ENCODE measurements around the gene CCDC177. TPM values are rescaled to one million over a fixed set of nuclear protein-coding genes. Genes with fewer than 3 reads are reported as not detected.

The CCDC177 gene
- total RNA-seq, 1 experiment from 2014 or later, result 2.1 TPM

- no peak for TF ChIP-seq E2F1 (CRISPR knock-in tag; IDR thresholded peaks at IDR 0.05)
- TF ChIP-seq, protein P1, sequence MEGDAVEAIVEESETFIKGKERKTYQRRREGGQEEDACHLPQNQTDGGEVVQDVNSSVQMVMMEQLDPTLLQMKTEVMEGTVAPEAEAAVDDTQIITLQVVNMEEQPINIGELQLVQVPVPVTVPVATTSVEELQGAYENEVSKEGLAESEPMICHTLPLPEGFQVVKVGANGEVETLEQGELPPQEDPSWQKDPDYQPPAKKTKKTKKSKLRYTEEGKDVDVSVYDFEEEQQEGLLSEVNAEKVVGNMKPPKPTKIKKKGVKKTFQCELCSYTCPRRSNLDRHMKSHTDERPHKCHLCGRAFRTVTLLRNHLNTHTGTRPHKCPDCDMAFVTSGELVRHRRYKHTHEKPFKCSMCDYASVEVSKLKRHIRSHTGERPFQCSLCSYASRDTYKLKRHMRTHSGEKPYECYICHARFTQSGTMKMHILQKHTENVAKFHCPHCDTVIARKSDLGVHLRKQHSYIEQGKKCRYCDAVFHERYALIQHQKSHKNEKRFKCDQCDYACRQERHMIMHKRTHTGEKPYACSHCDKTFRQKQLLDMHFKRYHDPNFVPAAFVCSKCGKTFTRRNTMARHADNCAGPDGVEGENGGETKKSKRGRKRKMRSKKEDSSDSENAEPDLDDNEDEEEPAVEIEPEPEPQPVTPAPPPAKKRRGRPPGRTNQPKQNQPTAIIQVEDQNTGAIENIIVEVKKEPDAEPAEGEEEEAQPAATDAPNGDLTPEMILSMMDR (IDR thresholded peaks at IDR 0.05), result no peak
- TF ChIP-seq SMAD3 (CRISPR knock-in tag; IDR thresholded peaks at IDR 0.05; ENCODE audit: borderline replicate concordance), result no peak
- TF ChIP-seq, protein P2, sequence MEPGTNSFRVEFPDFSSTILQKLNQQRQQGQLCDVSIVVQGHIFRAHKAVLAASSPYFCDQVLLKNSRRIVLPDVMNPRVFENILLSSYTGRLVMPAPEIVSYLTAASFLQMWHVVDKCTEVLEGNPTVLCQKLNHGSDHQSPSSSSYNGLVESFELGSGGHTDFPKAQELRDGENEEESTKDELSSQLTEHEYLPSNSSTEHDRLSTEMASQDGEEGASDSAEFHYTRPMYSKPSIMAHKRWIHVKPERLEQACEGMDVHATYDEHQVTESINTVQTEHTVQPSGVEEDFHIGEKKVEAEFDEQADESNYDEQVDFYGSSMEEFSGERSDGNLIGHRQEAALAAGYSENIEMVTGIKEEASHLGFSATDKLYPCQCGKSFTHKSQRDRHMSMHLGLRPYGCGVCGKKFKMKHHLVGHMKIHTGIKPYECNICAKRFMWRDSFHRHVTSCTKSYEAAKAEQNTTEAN (CRISPR knock-in tag; IDR thresholded peaks at IDR 0.05), result no peak
- TF ChIP-seq FOXJ3 (CRISPR knock-in tag; IDR thresholded peaks at IDR 0.05; ENCODE audit: borderline replicate concordance), result no peak
- no peak for TF ChIP-seq ZSCAN18 (CRISPR knock-in tag; IDR thresholded peaks at IDR 0.05)
- TF ChIP-seq ZNF281 (CRISPR knock-in tag; IDR thresholded peaks at IDR 0.05), result no peak
- no peak for TF ChIP-seq MAX (CRISPR knock-in tag; IDR thresholded peaks at IDR 0.05)
- TF ChIP-seq PRRX2 (CRISPR knock-in tag; IDR thresholded peaks at IDR 0.05), result no peak
- TF ChIP-seq FOXP4 (CRISPR knock-in tag; IDR thresholded peaks at IDR 0.05), result no peak
- TF ChIP-seq USF2 (CRISPR knock-in tag; IDR thresholded peaks at IDR 0.05), result no peak
These were observed 23.2 kb downstream of the CCDC177 start (continued) for GRCh38 chr14:69551511-69551910.

- Mint-ChIP-seq H3K36me3 (no peaks in the 10 kb centered on the region), H3K27me3 (ENCODE audit: low read depth) (peaks cover 12% of the 10 kb centered on the region; the same call in 1 of the 2 replicates), H3K4me1 (peaks cover 30% of the 10 kb centered on the region), H3K4me3 (no peak overlapping the region), H3K27ac (no peak overlapping the region), H3K9me3 (peaks cover 10% of the 10 kb centered on the region)
- ChIA-PET POLR2A (interaction anchor here (0.9 to 1.3 kb wide), 2 partner anchors 25 to 27 kb away, joined by 4 read pairs; no protein-coding TSS in a partner anchor), CTCF (interaction anchor here (0.5 to 3.7 kb wide), 44 partner anchors 9 to 479 kb away, joined by 3 to 130 read pairs (median 6); partner anchors contain the start of genes CCDC177, ERH, PLEKHD1 and SLC39A9)
- ATAC-seq, result no peak
- DNase-seq (ENCODE audit: low spot score), result no peak
- TF ChIP-seq JUN (CRISPR knock-in tag; IDR thresholded peaks at IDR 0.05), result no peak
- TF ChIP-seq GRHL2 (CRISPR knock-in tag; IDR thresholded peaks at IDR 0.05; ENCODE audit: insufficient replicate concordance, severe bottlenecking), result no peak
- TF ChIP-seq PRRX2 (CRISPR knock-in tag; IDR thresholded peaks at IDR 0.05), result no peak
- no peak for TF ChIP-seq RORB (CRISPR knock-in tag; IDR thresholded peaks at IDR 0.05)
- no peak for TF ChIP-seq ATF1 (CRISPR knock-in tag; IDR thresholded peaks at IDR 0.05)
- TF ChIP-seq, protein P3, sequence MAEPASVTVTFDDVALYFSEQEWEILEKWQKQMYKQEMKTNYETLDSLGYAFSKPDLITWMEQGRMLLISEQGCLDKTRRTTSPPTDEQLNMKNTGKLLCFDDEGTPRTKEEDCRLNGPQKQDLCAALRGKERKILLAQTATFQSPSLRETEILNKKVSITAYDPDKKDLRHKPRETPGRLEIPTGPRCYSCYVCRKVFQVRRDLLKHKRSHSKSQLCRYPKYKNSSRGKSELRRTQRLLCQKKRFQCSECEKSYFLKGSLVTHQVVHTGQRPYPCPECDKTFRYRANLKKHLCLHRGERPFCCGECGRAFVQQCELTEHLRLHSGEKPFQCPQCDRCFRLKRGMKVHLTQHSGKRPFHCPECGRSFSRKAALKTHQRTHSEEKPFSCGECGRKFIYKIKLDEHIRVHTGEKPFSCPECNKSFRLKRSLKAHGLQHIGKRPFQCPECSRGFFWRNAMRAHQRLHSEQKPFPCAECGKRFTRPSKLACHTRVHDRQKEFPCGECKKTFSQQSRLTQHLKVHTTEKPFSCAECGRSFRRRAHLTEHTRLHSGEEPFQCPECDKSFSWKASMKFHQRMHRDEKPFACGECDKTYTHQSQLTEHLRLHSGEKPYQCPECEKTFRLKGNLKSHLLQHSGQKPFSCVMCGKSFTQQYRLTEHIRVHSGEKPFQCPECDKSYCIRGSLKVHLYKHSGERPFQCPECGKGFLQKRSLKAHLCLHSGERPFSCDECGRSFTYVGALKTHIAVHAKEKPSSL (CRISPR knock-in tag; conservative IDR thresholded peaks at IDR 0.05), result no peak
- no peak for TF ChIP-seq SP1 (CRISPR knock-in tag; conservative IDR thresholded peaks at IDR 0.05)
- TF ChIP-seq ZNF671 (CRISPR knock-in tag; IDR thresholded peaks at IDR 0.05), result no peak
- TF ChIP-seq ZNF263 (CRISPR knock-in tag; IDR thresholded peaks at IDR 0.05; ENCODE audit: low read depth), result no peak
- no peak for TF ChIP-seq TP53 (CRISPR knock-in tag; IDR thresholded peaks at IDR 0.05)
- TF ChIP-seq, protein P4, sequence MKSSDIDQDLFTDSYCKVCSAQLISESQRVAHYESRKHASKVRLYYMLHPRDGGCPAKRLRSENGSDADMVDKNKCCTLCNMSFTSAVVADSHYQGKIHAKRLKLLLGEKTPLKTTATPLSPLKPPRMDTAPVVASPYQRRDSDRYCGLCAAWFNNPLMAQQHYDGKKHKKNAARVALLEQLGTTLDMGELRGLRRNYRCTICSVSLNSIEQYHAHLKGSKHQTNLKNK (CRISPR knock-in tag; IDR thresholded peaks at IDR 0.05), result no peak
These were observed 26.1 kb downstream of the CCDC177 start for GRCh38 chr14:69548566-69548965.
